Measurements from ENCODE around the gene RAB11FIP5.

DNA sequence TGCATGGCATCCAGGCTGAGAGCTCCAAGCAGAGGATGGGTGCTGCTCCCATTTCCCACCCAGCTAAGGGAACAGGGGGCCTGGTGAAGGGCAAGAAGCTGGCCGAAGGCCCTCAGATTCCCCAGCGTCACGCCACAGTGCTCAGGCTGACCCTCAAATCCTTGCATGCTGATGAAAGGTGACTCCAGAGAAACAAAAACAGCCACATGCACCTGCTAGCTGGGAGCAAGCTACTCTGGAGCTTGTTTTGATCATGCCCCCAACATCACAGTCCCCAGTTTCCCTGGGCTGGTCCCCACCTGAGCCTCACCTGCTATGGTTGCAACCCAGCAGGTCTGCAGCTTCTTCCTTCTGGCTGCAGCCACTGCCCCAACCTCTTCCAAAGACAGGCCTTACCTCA, 13.3 kb downstream of the RAB11FIP5 start:
- TF ChIP-seq POLR2A (IDR thresholded peaks at IDR 0.05) (no peak), CTCF (IDR thresholded peaks at IDR 0.05) (no peak), EP300 (IDR thresholded peaks at IDR 0.05) (no peak), POLR2AphosphoS5 (IDR thresholded peaks at IDR 0.05) (no peak)

Measured in stomach (tissue), 4 donors.